H9 (cell line): ENCODE results near the gene SMPX. TPM values are rescaled to one million over a fixed set of nuclear protein-coding genes. Genes with fewer than 3 reads are reported as not detected.

ENCODE experiments used
- DNase-seq: peaks from one replicate; pipeline ENCODE4 v3.0.0-alpha.2; 2017
- H2AFZ ChIP-seq: one replicate; pipeline ENCODE4 v1.6.1; 2013; ENCODE audit warnings: mild to moderate bottlenecking, low read length, control low read depth, moderate library complexity
- H2AK5ac ChIP-seq: 2 replicates; pipeline ENCODE4 v1.6.1; 2013; ENCODE audit warnings: low read length, control low read depth, mixed read lengths; ENCODE audit not compliant: insufficient read length
- H2BK120ac ChIP-seq: one replicate; pipeline ENCODE4 v1.6.1; 2013; ENCODE audit warnings: low read depth, mild to moderate bottlenecking, low read length, control low read depth, inconsistent platforms; ENCODE audit not compliant: poor library complexity, severe bottlenecking
- H2BK12ac ChIP-seq: 2 replicates; pipeline ENCODE4 v1.6.1; 2013; ENCODE audit warnings: low read length, control low read depth, mixed read lengths, low read depth; ENCODE audit not compliant: insufficient read length
- H2BK15ac ChIP-seq: 2 replicates; pipeline ENCODE4 v1.6.1; 2013; ENCODE audit warnings: low read depth, low read length, control low read depth
- H2BK20ac ChIP-seq: one replicate; pipeline ENCODE4 v1.6.1; 2013; ENCODE audit warnings: low read depth, mild to moderate bottlenecking, low read length, control low read depth, inconsistent platforms; ENCODE audit not compliant: poor library complexity, severe bottlenecking
- H2BK5ac ChIP-seq: 2 replicates; pipeline ENCODE4 v1.6.1; 2013; ENCODE audit warnings: low read length, control low read depth, mixed read lengths; ENCODE audit not compliant: insufficient read length
- H3K14ac ChIP-seq: 2 replicates; pipeline ENCODE4 v1.6.1; 2013; ENCODE audit warnings: low read length, control low read depth; ENCODE audit not compliant: insufficient read depth
- H3K18ac ChIP-seq: 2 replicates; pipeline ENCODE4 v1.6.1; 2013; ENCODE audit warnings: low read depth, mild to moderate bottlenecking, mixed read lengths, low read length, control low read depth; ENCODE audit not compliant: insufficient read length
- H3K23ac ChIP-seq: 2 replicates; pipeline ENCODE4 v1.6.1; 2013; ENCODE audit warnings: low read length, control low read depth, mixed read lengths, low read depth; ENCODE audit not compliant: insufficient read length
- H3K23me2 ChIP-seq: 2 replicates; pipeline ENCODE4 v1.6.1; 2013; ENCODE audit warnings: low read depth, mild to moderate bottlenecking, mixed read lengths, low read length, control low read depth; ENCODE audit not compliant: insufficient read length, poor library complexity, severe bottlenecking
- H3K27ac ChIP-seq: 2 replicates; pipeline ENCODE4 v1.5.1; 2013; ENCODE audit warnings: low read length, control low read depth, mixed read lengths, low read depth; ENCODE audit not compliant: insufficient read length
- H3K27me3 ChIP-seq: 2 replicates; pipeline ENCODE4 v1.6.1; 2013; ENCODE audit warnings: low read length, control low read depth, inconsistent platforms; ENCODE audit not compliant: insufficient read depth
- H3K4ac ChIP-seq: 2 replicates; pipeline ENCODE4 v1.6.1; 2013; ENCODE audit warnings: low read depth, mild to moderate bottlenecking, control low read depth, inconsistent platforms, low read length, moderate library complexity
- H3K4me1 ChIP-seq: 2 replicates; pipeline ENCODE4 v1.6.1; 2013; ENCODE audit warnings: low read length, control low read depth, inconsistent platforms; ENCODE audit not compliant: insufficient read depth
- H3K4me2 ChIP-seq: 2 replicates; pipeline ENCODE4 v1.6.1; 2013; ENCODE audit warnings: low read length, control low read depth, mixed read lengths; ENCODE audit not compliant: insufficient read length, insufficient read depth
- H3K56ac ChIP-seq: 2 replicates; pipeline ENCODE4 v1.6.1; 2013; ENCODE audit warnings: low read depth, mild to moderate bottlenecking, mixed read lengths, low read length, control low read depth; ENCODE audit not compliant: insufficient read length
- H3K79me1 ChIP-seq: 2 replicates; pipeline ENCODE4 v1.6.1; 2013; ENCODE audit warnings: low read depth, mild to moderate bottlenecking, moderate library complexity, low read length, control low read depth, inconsistent platforms; ENCODE audit not compliant: insufficient read depth, poor library complexity, severe bottlenecking
- H3K79me2 ChIP-seq: 2 replicates; pipeline ENCODE4 v1.6.1; 2013; ENCODE audit warnings: low read length, control low read depth, inconsistent platforms; ENCODE audit not compliant: insufficient read depth
- H3K9ac ChIP-seq: 2 replicates; pipeline ENCODE4 v1.6.1; 2013; ENCODE audit warnings: low read length, control low read depth, mixed read lengths; ENCODE audit not compliant: insufficient read length; ENCODE audit errors: extremely low read depth
- H3K9me3 ChIP-seq: one replicate; pipeline ENCODE4 v1.6.1; 2013; ENCODE audit warnings: low read depth, low read length, inconsistent platforms; ENCODE audit not compliant: control insufficient read depth
- H3T11ph ChIP-seq: one replicate; pipeline ENCODE4 v1.6.1; 2013; ENCODE audit warnings: mild to moderate bottlenecking, low read length, control low read depth, inconsistent platforms
- H4K20me1 ChIP-seq: one replicate; pipeline ENCODE4 v1.6.1; 2013; ENCODE audit not compliant: control insufficient read depth, insufficient read length, insufficient read depth
- H4K5ac ChIP-seq: 2 replicates; pipeline ENCODE4 v1.6.1; 2013; ENCODE audit warnings: low read depth, mild to moderate bottlenecking, mixed read lengths, low read length, control low read depth; ENCODE audit not compliant: insufficient read length
- H4K8ac ChIP-seq: replicated peaks from 2 replicates; pipeline ENCODE4 v1.6.1; 2013; ENCODE audit warnings: low read length, control low read depth, mixed read lengths, low read depth; ENCODE audit not compliant: insufficient read length
- H4K91ac ChIP-seq: 2 replicates; pipeline ENCODE4 v1.6.1; 2013; ENCODE audit warnings: low read depth, mild to moderate bottlenecking, moderate library complexity, mixed read lengths, low read length, control low read depth; ENCODE audit not compliant: insufficient read length
- H3K27ac Mint-ChIP-seq, 3 experiments: 2 replicates in 2 of 3; 3 replicates in 1 of 3; pipeline ENCODE4 v1.8.0; 2020 to 2021; ENCODE audit warnings: mixed read lengths in 3 of 3, mild to moderate bottlenecking in 1 of 3, moderate library complexity in 1 of 3
- H3K27me3 Mint-ChIP-seq: 2 replicates; pipeline ENCODE4 v1.8.0; 2021; ENCODE audit warnings: low read depth, mild to moderate bottlenecking, moderate library complexity, mixed read lengths
- H3K36me3 Mint-ChIP-seq, 3 experiments: 2 replicates in 2 of 3; 3 replicates in 1 of 3; pipeline ENCODE4 v1.8.0; 2020 to 2021; ENCODE audit warnings: low read depth in 3 of 3, mixed read lengths in 3 of 3; ENCODE audit not compliant: insufficient read depth in 1 of 3
- H3K4me1 Mint-ChIP-seq, 2 experiments: 2 replicates each; pipeline ENCODE4 v1.8.0; 2020; ENCODE audit warnings: mixed read lengths in 2 of 2
- H3K4me3 Mint-ChIP-seq, 2 experiments: 2 replicates in 1 of 2; 3 replicates in 1 of 2; pipeline ENCODE4 v1.8.0; 2020 to 2021; ENCODE audit warnings: mild to moderate bottlenecking in 2 of 2, mixed read lengths in 2 of 2, moderate library complexity in 1 of 2
- H3K9me3 Mint-ChIP-seq, 2 experiments: 2 replicates in 1 of 2; 3 replicates in 1 of 2; pipeline ENCODE4 v1.8.0; 2020; ENCODE audit warnings: mild to moderate bottlenecking in 2 of 2, mixed read lengths in 2 of 2, moderate library complexity in 1 of 2
- WGBS: extraction: QIAGEN DNeasy Blood & Tissue Kit; methylation state at CpG from one replicate; pipeline ENCODE4 v1.1.7; 2013; ENCODE audit warnings: missing lambda C conversion rate, low lambda C conversion rate, mixed read lengths; ENCODE audit not compliant: insufficient read length; ENCODE audit errors: extremely low coverage; 5-methylcytosine and 5-hydroxymethylcytosine counted together
- total RNA-seq: library from RNA; stranded (reverse); gene quantifications from 2 replicates; pipeline ENCODE4 v1.2.1, GENCODE V29; 2021
- TF ChIP-seq, protein P1 (sequence below): fragments of 200-600 bp; sonication (generic); conservative IDR thresholded peaks from 3 replicates; pipeline ENCODE4 v1.8.0; 2021; ENCODE audit warnings: antibody characterized with exemption, mild to moderate bottlenecking

Gene SMPX
- total RNA-seq, 1 experiment from 2014 or later, result not detected

- H3K4me1 ChIP-seq, result no peaks in the 10 kb centered on the region
- no peak overlapping the region for H3K56ac ChIP-seq
- peaks cover 10 to 13% of the 10 kb centered on the region in 2 experiments for H3K4me1 Mint-ChIP-seq
- no CpG with 5 or more reads among the region's 6 CpGs for WGBS
- no peak overlapping the region for H2AK5ac ChIP-seq
- H2BK120ac ChIP-seq, result no peak overlapping the region
- H2BK5ac ChIP-seq, result no peak overlapping the region
- H3K27ac Mint-ChIP-seq, result no peak overlapping the region
- H3K18ac ChIP-seq, result no peak overlapping the region
- H3K9me3 ChIP-seq, result no peaks in the 10 kb centered on the region
- no peaks in the 10 kb centered on the region; the same call in 1 of the 2 replicates for H3K79me2 ChIP-seq
- no peak overlapping the region for H4K91ac ChIP-seq
- H4K8ac ChIP-seq, result no peak overlapping the region
- no peaks in the 10 kb centered on the region for H3K23me2 ChIP-seq
- DNase-seq, result no peak
- no peak overlapping the region for H2BK15ac ChIP-seq
- H3K4me3 Mint-ChIP-seq, result no peak overlapping the region
- H4K5ac ChIP-seq, result no peak overlapping the region
- H3K36me3 Mint-ChIP-seq, result no peaks in the 10 kb centered on the region
- TF ChIP-seq, protein P1, sequence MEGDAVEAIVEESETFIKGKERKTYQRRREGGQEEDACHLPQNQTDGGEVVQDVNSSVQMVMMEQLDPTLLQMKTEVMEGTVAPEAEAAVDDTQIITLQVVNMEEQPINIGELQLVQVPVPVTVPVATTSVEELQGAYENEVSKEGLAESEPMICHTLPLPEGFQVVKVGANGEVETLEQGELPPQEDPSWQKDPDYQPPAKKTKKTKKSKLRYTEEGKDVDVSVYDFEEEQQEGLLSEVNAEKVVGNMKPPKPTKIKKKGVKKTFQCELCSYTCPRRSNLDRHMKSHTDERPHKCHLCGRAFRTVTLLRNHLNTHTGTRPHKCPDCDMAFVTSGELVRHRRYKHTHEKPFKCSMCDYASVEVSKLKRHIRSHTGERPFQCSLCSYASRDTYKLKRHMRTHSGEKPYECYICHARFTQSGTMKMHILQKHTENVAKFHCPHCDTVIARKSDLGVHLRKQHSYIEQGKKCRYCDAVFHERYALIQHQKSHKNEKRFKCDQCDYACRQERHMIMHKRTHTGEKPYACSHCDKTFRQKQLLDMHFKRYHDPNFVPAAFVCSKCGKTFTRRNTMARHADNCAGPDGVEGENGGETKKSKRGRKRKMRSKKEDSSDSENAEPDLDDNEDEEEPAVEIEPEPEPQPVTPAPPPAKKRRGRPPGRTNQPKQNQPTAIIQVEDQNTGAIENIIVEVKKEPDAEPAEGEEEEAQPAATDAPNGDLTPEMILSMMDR, result no peak
- no peak overlapping the region for H3K4me2 ChIP-seq
- no peaks in the 10 kb centered on the region for H4K20me1 ChIP-seq
- no peak overlapping the region for H3K27ac ChIP-seq
- H3K9ac ChIP-seq, result no peak overlapping the region
- no peak overlapping the region for H2BK12ac ChIP-seq
- no peak overlapping the region for H2AFZ ChIP-seq
- H3K4ac ChIP-seq, result no peak overlapping the region
- H3K23ac ChIP-seq, result no peak overlapping the region
- no peaks in the 10 kb centered on the region for H3K27me3 Mint-ChIP-seq
- no peak overlapping the region for H3T11ph ChIP-seq
- no peaks in the 10 kb centered on the region for H3K79me1 ChIP-seq
- H2BK20ac ChIP-seq, result no peak overlapping the region
- no peak overlapping the region for H3K14ac ChIP-seq
- peaks cover 0 to 11% of the 10 kb centered on the region in 2 experiments; a peak in 3 of 5 replicates for H3K9me3 Mint-ChIP-seq
- H3K27me3 ChIP-seq, result no peaks in the 10 kb centered on the region
Observed at GRCh38 chrX:21725916-21726315, 32.0 kb downstream of the SMPX start.
